H9 (cell line): ENCODE data around the gene SLC38A9. TPM values are rescaled to one million over a fixed set of nuclear protein-coding genes. Genes with fewer than 3 reads are reported as not detected.

Source experiments
- DNase-seq: peaks from one replicate; pipeline ENCODE4 v3.0.0-alpha.2; 2017
- H2AFZ ChIP-seq: one replicate; pipeline ENCODE4 v1.6.1; 2013; ENCODE audit warnings: mild to moderate bottlenecking, low read length, control low read depth, moderate library complexity
- H2AK5ac ChIP-seq: 2 replicates; pipeline ENCODE4 v1.6.1; 2013; ENCODE audit warnings: low read length, control low read depth, mixed read lengths; ENCODE audit not compliant: insufficient read length
- H2BK120ac ChIP-seq: one replicate; pipeline ENCODE4 v1.6.1; 2013; ENCODE audit warnings: low read depth, mild to moderate bottlenecking, low read length, control low read depth, inconsistent platforms; ENCODE audit not compliant: poor library complexity, severe bottlenecking
- H2BK12ac ChIP-seq: 2 replicates; pipeline ENCODE4 v1.6.1; 2013; ENCODE audit warnings: low read length, control low read depth, mixed read lengths, low read depth; ENCODE audit not compliant: insufficient read length
- H2BK15ac ChIP-seq: 2 replicates; pipeline ENCODE4 v1.6.1; 2013; ENCODE audit warnings: low read depth, low read length, control low read depth
- H2BK20ac ChIP-seq: one replicate; pipeline ENCODE4 v1.6.1; 2013; ENCODE audit warnings: low read depth, mild to moderate bottlenecking, low read length, control low read depth, inconsistent platforms; ENCODE audit not compliant: poor library complexity, severe bottlenecking
- H2BK5ac ChIP-seq: 2 replicates; pipeline ENCODE4 v1.6.1; 2013; ENCODE audit warnings: low read length, control low read depth, mixed read lengths; ENCODE audit not compliant: insufficient read length
- H3K14ac ChIP-seq: 2 replicates; pipeline ENCODE4 v1.6.1; 2013; ENCODE audit warnings: low read length, control low read depth; ENCODE audit not compliant: insufficient read depth
- H3K18ac ChIP-seq: 2 replicates; pipeline ENCODE4 v1.6.1; 2013; ENCODE audit warnings: low read depth, mild to moderate bottlenecking, mixed read lengths, low read length, control low read depth; ENCODE audit not compliant: insufficient read length
- H3K23ac ChIP-seq: 2 replicates; pipeline ENCODE4 v1.6.1; 2013; ENCODE audit warnings: low read length, control low read depth, mixed read lengths, low read depth; ENCODE audit not compliant: insufficient read length
- H3K23me2 ChIP-seq: 2 replicates; pipeline ENCODE4 v1.6.1; 2013; ENCODE audit warnings: low read depth, mild to moderate bottlenecking, mixed read lengths, low read length, control low read depth; ENCODE audit not compliant: insufficient read length, poor library complexity, severe bottlenecking
- H3K27ac ChIP-seq: 2 replicates; pipeline ENCODE4 v1.5.1; 2013; ENCODE audit warnings: low read length, control low read depth, mixed read lengths, low read depth; ENCODE audit not compliant: insufficient read length
- H3K27me3 ChIP-seq: 2 replicates; pipeline ENCODE4 v1.6.1; 2013; ENCODE audit warnings: low read length, control low read depth, inconsistent platforms; ENCODE audit not compliant: insufficient read depth
- H3K4ac ChIP-seq: 2 replicates; pipeline ENCODE4 v1.6.1; 2013; ENCODE audit warnings: low read depth, mild to moderate bottlenecking, control low read depth, inconsistent platforms, low read length, moderate library complexity
- H3K4me1 ChIP-seq: 2 replicates; pipeline ENCODE4 v1.6.1; 2013; ENCODE audit warnings: low read length, control low read depth, inconsistent platforms; ENCODE audit not compliant: insufficient read depth
- H3K4me2 ChIP-seq: 2 replicates; pipeline ENCODE4 v1.6.1; 2013; ENCODE audit warnings: low read length, control low read depth, mixed read lengths; ENCODE audit not compliant: insufficient read length, insufficient read depth
- H3K56ac ChIP-seq: 2 replicates; pipeline ENCODE4 v1.6.1; 2013; ENCODE audit warnings: low read depth, mild to moderate bottlenecking, mixed read lengths, low read length, control low read depth; ENCODE audit not compliant: insufficient read length
- H3K79me1 ChIP-seq: 2 replicates; pipeline ENCODE4 v1.6.1; 2013; ENCODE audit warnings: low read depth, mild to moderate bottlenecking, moderate library complexity, low read length, control low read depth, inconsistent platforms; ENCODE audit not compliant: insufficient read depth, poor library complexity, severe bottlenecking
- H3K79me2 ChIP-seq: 2 replicates; pipeline ENCODE4 v1.6.1; 2013; ENCODE audit warnings: low read length, control low read depth, inconsistent platforms; ENCODE audit not compliant: insufficient read depth
- H3K9ac ChIP-seq: 2 replicates; pipeline ENCODE4 v1.6.1; 2013; ENCODE audit warnings: low read length, control low read depth, mixed read lengths; ENCODE audit not compliant: insufficient read length; ENCODE audit errors: extremely low read depth
- H3K9me3 ChIP-seq: one replicate; pipeline ENCODE4 v1.6.1; 2013; ENCODE audit warnings: low read depth, low read length, inconsistent platforms; ENCODE audit not compliant: control insufficient read depth
- H3T11ph ChIP-seq: one replicate; pipeline ENCODE4 v1.6.1; 2013; ENCODE audit warnings: mild to moderate bottlenecking, low read length, control low read depth, inconsistent platforms
- H4K20me1 ChIP-seq: one replicate; pipeline ENCODE4 v1.6.1; 2013; ENCODE audit not compliant: control insufficient read depth, insufficient read length, insufficient read depth
- H4K5ac ChIP-seq: 2 replicates; pipeline ENCODE4 v1.6.1; 2013; ENCODE audit warnings: low read depth, mild to moderate bottlenecking, mixed read lengths, low read length, control low read depth; ENCODE audit not compliant: insufficient read length
- H4K8ac ChIP-seq: replicated peaks from 2 replicates; pipeline ENCODE4 v1.6.1; 2013; ENCODE audit warnings: low read length, control low read depth, mixed read lengths, low read depth; ENCODE audit not compliant: insufficient read length
- H4K91ac ChIP-seq: 2 replicates; pipeline ENCODE4 v1.6.1; 2013; ENCODE audit warnings: low read depth, mild to moderate bottlenecking, moderate library complexity, mixed read lengths, low read length, control low read depth; ENCODE audit not compliant: insufficient read length
- H3K27ac Mint-ChIP-seq, 3 experiments: 2 replicates in 2 of 3; 3 replicates in 1 of 3; pipeline ENCODE4 v1.8.0; 2020 to 2021; ENCODE audit warnings: mixed read lengths in 3 of 3, mild to moderate bottlenecking in 1 of 3, moderate library complexity in 1 of 3
- H3K27me3 Mint-ChIP-seq: 2 replicates; pipeline ENCODE4 v1.8.0; 2021; ENCODE audit warnings: low read depth, mild to moderate bottlenecking, moderate library complexity, mixed read lengths
- H3K36me3 Mint-ChIP-seq, 3 experiments: 2 replicates in 2 of 3; 3 replicates in 1 of 3; pipeline ENCODE4 v1.8.0; 2020 to 2021; ENCODE audit warnings: low read depth in 3 of 3, mixed read lengths in 3 of 3; ENCODE audit not compliant: insufficient read depth in 1 of 3
- H3K4me1 Mint-ChIP-seq, 2 experiments: 2 replicates each; pipeline ENCODE4 v1.8.0; 2020; ENCODE audit warnings: mixed read lengths in 2 of 2
- H3K4me3 Mint-ChIP-seq, 2 experiments: 2 replicates in 1 of 2; 3 replicates in 1 of 2; pipeline ENCODE4 v1.8.0; 2020 to 2021; ENCODE audit warnings: mild to moderate bottlenecking in 2 of 2, mixed read lengths in 2 of 2, moderate library complexity in 1 of 2
- H3K9me3 Mint-ChIP-seq, 2 experiments: 2 replicates in 1 of 2; 3 replicates in 1 of 2; pipeline ENCODE4 v1.8.0; 2020; ENCODE audit warnings: mild to moderate bottlenecking in 2 of 2, mixed read lengths in 2 of 2, moderate library complexity in 1 of 2
- WGBS: extraction: QIAGEN DNeasy Blood & Tissue Kit; methylation state at CpG from one replicate; pipeline ENCODE4 v1.1.7; 2013; ENCODE audit warnings: missing lambda C conversion rate, low lambda C conversion rate, mixed read lengths; ENCODE audit not compliant: insufficient read length; ENCODE audit errors: extremely low coverage; 5-methylcytosine and 5-hydroxymethylcytosine counted together
- total RNA-seq: library from RNA; stranded (reverse); gene quantifications from 2 replicates; pipeline ENCODE4 v1.2.1, GENCODE V29; 2021
- TF ChIP-seq, protein P1 (sequence below): fragments of 200-600 bp; sonication (generic); conservative IDR thresholded peaks from 3 replicates; pipeline ENCODE4 v1.8.0; 2021; ENCODE audit warnings: antibody characterized with exemption, mild to moderate bottlenecking

SLC38A9 gene
- total RNA-seq, 1 experiment from 2014 or later = 48.5 TPM

DNA sequence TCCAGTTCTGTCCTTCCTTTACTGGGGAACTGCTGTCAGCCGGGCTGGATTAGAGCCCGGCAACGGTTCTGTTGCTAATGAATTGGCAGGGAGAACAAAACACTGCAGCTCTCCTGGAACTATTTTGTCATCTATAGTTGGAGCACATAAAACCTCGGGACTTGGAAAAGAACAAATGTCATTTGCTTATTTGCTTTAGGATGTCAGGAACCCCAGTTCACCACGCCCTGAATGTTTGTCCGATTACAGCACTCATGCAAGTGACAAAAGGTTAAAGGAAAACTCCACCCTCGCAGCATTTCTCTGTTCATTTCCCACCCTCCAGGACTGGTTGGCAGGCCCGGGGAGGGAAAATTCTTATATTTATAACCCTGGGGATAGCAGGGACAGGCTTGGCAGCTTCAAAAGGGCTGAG, 110.9 kb downstream of the SLC38A9 start:
- H3K14ac ChIP-seq = no peak overlapping the region
- no peak overlapping the region for H4K91ac ChIP-seq
- H2BK20ac ChIP-seq = no peak overlapping the region
- no peak overlapping the region for H3K4me3 Mint-ChIP-seq
- no peaks in the 10 kb centered on the region for H3K79me2 ChIP-seq
- no peaks in the 10 kb centered on the region for H3K27me3 Mint-ChIP-seq
- H3K79me1 ChIP-seq = no peaks in the 10 kb centered on the region
- H2BK120ac ChIP-seq = no peak overlapping the region
- no peak overlapping the region for H3K56ac ChIP-seq
- H3K4ac ChIP-seq = no peak overlapping the region
- no peak overlapping the region for H3T11ph ChIP-seq
- H2BK5ac ChIP-seq = no peak overlapping the region
- H3K18ac ChIP-seq = no peak overlapping the region
- H3K27me3 ChIP-seq = no peaks in the 10 kb centered on the region
- H3K9me3 Mint-ChIP-seq = no peaks in the 10 kb centered on the region
- H4K20me1 ChIP-seq = no peaks in the 10 kb centered on the region
- H3K23me2 ChIP-seq = no peaks in the 10 kb centered on the region
- H4K5ac ChIP-seq = no peak overlapping the region
- no peak overlapping the region for H3K23ac ChIP-seq
- no CpG with 5 or more reads among the region's 8 CpGs for WGBS
- no peak overlapping the region for H3K4me2 ChIP-seq
- no peaks in the 10 kb centered on the region for H3K9me3 ChIP-seq
- H2AFZ ChIP-seq = no peak overlapping the region
- no peak overlapping the region for H2BK12ac ChIP-seq
- no peak overlapping the region for H3K27ac ChIP-seq
- H3K27ac Mint-ChIP-seq = 0 out of 7 replicates have a peak overlapping the region, but pooled peaks of 2 of the 3 experiments have one; percentile 36 to 51
- H4K8ac ChIP-seq = no peak overlapping the region
- no peak overlapping the region for H2BK15ac ChIP-seq
- H3K9ac ChIP-seq = no peak overlapping the region
- no peaks in the 10 kb centered on the region for H3K36me3 Mint-ChIP-seq
- no peak for DNase-seq
- TF ChIP-seq, protein P1, sequence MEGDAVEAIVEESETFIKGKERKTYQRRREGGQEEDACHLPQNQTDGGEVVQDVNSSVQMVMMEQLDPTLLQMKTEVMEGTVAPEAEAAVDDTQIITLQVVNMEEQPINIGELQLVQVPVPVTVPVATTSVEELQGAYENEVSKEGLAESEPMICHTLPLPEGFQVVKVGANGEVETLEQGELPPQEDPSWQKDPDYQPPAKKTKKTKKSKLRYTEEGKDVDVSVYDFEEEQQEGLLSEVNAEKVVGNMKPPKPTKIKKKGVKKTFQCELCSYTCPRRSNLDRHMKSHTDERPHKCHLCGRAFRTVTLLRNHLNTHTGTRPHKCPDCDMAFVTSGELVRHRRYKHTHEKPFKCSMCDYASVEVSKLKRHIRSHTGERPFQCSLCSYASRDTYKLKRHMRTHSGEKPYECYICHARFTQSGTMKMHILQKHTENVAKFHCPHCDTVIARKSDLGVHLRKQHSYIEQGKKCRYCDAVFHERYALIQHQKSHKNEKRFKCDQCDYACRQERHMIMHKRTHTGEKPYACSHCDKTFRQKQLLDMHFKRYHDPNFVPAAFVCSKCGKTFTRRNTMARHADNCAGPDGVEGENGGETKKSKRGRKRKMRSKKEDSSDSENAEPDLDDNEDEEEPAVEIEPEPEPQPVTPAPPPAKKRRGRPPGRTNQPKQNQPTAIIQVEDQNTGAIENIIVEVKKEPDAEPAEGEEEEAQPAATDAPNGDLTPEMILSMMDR = no peak
- H3K4me1 ChIP-seq = peaks cover 6% of the 10 kb centered on the region; the same call in 1 of the 2 replicates
- H2AK5ac ChIP-seq = no peak overlapping the region
- H3K4me1 Mint-ChIP-seq = peaks cover 40 to 41% of the 10 kb centered on the region in 2 experiments
